Measurements from ENCODE around the gene ADGRG4. TPM values are rescaled to one million over a fixed set of nuclear protein-coding genes. Genes with fewer than 3 reads are reported as not detected.

Gene ADGRG4
- polyA plus RNA-seq, 1 donor from 2014 or later: not detected

DNA sequence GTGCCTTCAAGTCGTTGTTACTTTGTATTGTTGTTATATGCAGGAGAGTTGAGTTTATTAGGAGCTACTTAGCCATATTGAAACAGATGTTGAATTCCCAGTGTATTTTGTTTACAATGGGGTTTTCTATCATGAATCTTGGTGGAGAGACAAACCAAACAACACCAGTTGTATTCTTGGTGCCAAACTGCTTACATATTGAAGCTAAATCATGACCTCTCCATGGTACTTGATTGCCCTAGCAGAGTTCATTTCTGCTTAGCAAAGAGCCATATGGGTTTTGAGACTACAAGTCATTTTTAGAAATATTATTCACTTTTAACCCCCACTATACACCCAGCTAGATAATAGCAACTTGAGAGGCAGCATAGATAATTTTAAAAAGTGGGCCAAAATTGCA is 85.4 kb downstream of the ADGRG4 start:
- H4K20me1 ChIP-seq (ENCODE audit: insufficient read depth): no peaks in the 10 kb centered on the region
- no peaks in the 10 kb centered on the region for H3K36me3 ChIP-seq (ENCODE audit: insufficient read depth, low read length)
- H3K79me2 ChIP-seq (replicated peaks; ENCODE audit: insufficient read depth, low read length): no peaks in the 10 kb centered on the region
- H3K9me2 ChIP-seq (ENCODE audit: insufficient read depth, low read length): no peaks in the 10 kb centered on the region
- no peaks in the 10 kb centered on the region for H3K9me3 ChIP-seq (ENCODE audit: low read length)
- no peak overlapping the region for H3K27ac ChIP-seq (ENCODE audit: low read length)
- no peaks in the 10 kb centered on the region for H3K27me3 ChIP-seq (ENCODE audit: insufficient read depth, low read depth, low read length)
- TF ChIP-seq TAF1 (IDR thresholded peaks at IDR 0.05; ENCODE audit: low read depth) (no peak), EZH2 (IDR thresholded peaks at IDR 0.05; ENCODE audit: borderline replicate concordance, insufficient read depth, low read length, poor library complexity, severe bottlenecking) (no peak), RAD21 (conservative IDR thresholded peaks at IDR 0.05) (no peak), EP300 (conservative IDR thresholded peaks at IDR 0.05; ENCODE audit: poor library complexity, severe bottlenecking) (no peak), MXI1 (conservative IDR thresholded peaks at IDR 0.05; ENCODE audit: poor library complexity, severe bottlenecking) (no peak), POLR2AphosphoS5 (IDR thresholded peaks at IDR 0.05) (no peak), SMC3 (conservative IDR thresholded peaks at IDR 0.05; ENCODE audit: poor library complexity) (no peak)
- TF ChIP-seq, protein P1, sequence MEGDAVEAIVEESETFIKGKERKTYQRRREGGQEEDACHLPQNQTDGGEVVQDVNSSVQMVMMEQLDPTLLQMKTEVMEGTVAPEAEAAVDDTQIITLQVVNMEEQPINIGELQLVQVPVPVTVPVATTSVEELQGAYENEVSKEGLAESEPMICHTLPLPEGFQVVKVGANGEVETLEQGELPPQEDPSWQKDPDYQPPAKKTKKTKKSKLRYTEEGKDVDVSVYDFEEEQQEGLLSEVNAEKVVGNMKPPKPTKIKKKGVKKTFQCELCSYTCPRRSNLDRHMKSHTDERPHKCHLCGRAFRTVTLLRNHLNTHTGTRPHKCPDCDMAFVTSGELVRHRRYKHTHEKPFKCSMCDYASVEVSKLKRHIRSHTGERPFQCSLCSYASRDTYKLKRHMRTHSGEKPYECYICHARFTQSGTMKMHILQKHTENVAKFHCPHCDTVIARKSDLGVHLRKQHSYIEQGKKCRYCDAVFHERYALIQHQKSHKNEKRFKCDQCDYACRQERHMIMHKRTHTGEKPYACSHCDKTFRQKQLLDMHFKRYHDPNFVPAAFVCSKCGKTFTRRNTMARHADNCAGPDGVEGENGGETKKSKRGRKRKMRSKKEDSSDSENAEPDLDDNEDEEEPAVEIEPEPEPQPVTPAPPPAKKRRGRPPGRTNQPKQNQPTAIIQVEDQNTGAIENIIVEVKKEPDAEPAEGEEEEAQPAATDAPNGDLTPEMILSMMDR (IDR thresholded peaks at IDR 0.05; ENCODE audit: poor library complexity, severe bottlenecking): no peak
- TF ChIP-seq, protein P2, sequence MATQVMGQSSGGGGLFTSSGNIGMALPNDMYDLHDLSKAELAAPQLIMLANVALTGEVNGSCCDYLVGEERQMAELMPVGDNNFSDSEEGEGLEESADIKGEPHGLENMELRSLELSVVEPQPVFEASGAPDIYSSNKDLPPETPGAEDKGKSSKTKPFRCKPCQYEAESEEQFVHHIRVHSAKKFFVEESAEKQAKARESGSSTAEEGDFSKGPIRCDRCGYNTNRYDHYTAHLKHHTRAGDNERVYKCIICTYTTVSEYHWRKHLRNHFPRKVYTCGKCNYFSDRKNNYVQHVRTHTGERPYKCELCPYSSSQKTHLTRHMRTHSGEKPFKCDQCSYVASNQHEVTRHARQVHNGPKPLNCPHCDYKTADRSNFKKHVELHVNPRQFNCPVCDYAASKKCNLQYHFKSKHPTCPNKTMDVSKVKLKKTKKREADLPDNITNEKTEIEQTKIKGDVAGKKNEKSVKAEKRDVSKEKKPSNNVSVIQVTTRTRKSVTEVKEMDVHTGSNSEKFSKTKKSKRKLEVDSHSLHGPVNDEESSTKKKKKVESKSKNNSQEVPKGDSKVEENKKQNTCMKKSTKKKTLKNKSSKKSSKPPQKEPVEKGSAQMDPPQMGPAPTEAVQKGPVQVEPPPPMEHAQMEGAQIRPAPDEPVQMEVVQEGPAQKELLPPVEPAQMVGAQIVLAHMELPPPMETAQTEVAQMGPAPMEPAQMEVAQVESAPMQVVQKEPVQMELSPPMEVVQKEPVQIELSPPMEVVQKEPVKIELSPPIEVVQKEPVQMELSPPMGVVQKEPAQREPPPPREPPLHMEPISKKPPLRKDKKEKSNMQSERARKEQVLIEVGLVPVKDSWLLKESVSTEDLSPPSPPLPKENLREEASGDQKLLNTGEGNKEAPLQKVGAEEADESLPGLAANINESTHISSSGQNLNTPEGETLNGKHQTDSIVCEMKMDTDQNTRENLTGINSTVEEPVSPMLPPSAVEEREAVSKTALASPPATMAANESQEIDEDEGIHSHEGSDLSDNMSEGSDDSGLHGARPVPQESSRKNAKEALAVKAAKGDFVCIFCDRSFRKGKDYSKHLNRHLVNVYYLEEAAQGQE (IDR thresholded peaks at IDR 0.05; ENCODE audit: borderline replicate concordance): no peak
- no peak overlapping the region for H2AFZ ChIP-seq (ENCODE audit: low read depth, low read length)
- no peak overlapping the region for H3K9ac ChIP-seq (ENCODE audit: low read length)
- H3K4me2 ChIP-seq (ENCODE audit: low read length): no peak overlapping the region
- H3K4me3 ChIP-seq (ENCODE audit: low read length): no peak overlapping the region
- H3F3A ChIP-seq (ENCODE audit: insufficient read depth, low read length, poor library complexity, severe bottlenecking): no peaks in the 10 kb centered on the region

DNA sequence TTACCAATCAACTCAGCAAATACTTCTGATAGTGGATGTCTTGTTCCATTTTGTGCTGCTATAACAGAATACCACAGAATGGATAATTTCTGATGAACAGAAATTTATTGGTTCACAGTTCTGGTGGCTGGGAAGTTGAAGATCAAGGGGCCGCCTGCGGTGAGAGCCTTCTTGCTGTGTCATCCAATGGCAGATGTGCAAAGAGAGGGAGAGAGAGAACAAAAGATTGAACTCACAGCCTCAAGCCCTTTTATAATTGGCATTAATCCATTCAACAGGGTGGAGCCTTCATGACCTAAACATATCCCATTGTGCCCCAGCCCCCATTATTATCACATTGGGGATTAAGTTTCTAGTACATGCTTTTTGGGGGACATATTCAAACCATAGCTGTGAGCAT is 86.1 kb downstream of the ADGRG4 start:
- Histone ChIP-seq H3K4me2 (ENCODE audit: low read length) (no peak overlapping the region), H3K4me3 (ENCODE audit: low read length) (no peak overlapping the region), H3K27ac (ENCODE audit: low read length) (no peak overlapping the region), H3K79me2 (replicated peaks; ENCODE audit: insufficient read depth, low read length) (no peaks in the 10 kb centered on the region), H3K9me2 (ENCODE audit: insufficient read depth, low read length) (no peaks in the 10 kb centered on the region), H3K9ac (ENCODE audit: low read length) (no peak overlapping the region), H2AFZ (ENCODE audit: low read depth, low read length) (no peak overlapping the region), H3F3A (ENCODE audit: insufficient read depth, low read length, poor library complexity, severe bottlenecking) (no peaks in the 10 kb centered on the region), H4K20me1 (ENCODE audit: insufficient read depth) (no peaks in the 10 kb centered on the region), H3K9me3 (ENCODE audit: low read length) (no peaks in the 10 kb centered on the region), H3K36me3 (ENCODE audit: insufficient read depth, low read length) (no peaks in the 10 kb centered on the region), H3K27me3 (ENCODE audit: insufficient read depth, low read depth, low read length) (no peaks in the 10 kb centered on the region)
- no peak for TF ChIP-seq SMC3 (conservative IDR thresholded peaks at IDR 0.05; ENCODE audit: poor library complexity)
- TF ChIP-seq, protein P2 (IDR thresholded peaks at IDR 0.05; ENCODE audit: borderline replicate concordance): no peak
- no peak for TF ChIP-seq EP300 (conservative IDR thresholded peaks at IDR 0.05; ENCODE audit: poor library complexity, severe bottlenecking)
- TF ChIP-seq, protein P1 (IDR thresholded peaks at IDR 0.05; ENCODE audit: poor library complexity, severe bottlenecking): no peak
- TF ChIP-seq RAD21 (conservative IDR thresholded peaks at IDR 0.05): no peak
- TF ChIP-seq POLR2AphosphoS5 (IDR thresholded peaks at IDR 0.05): no peak
